Measurements from ENCODE around the gene PAQR6. TPM values are rescaled to one million over a fixed set of nuclear protein-coding genes. Genes with fewer than 3 reads are reported as not detected.

The PAQR6 gene
- total and polyA plus RNA-seq, 9 donors = 0.25 to 1.8 (median 0.73) TPM

- Histone ChIP-seq H3K9me3 (no peaks in the 10 kb centered on the region), H3K36me3 (no peaks in the 10 kb centered on the region), H3K27me3 (no peaks in the 10 kb centered on the region), H3K4me1 (ENCODE audit: insufficient read depth) (no peaks in the 10 kb centered on the region), H3K4me3 (no peak overlapping the region), H3K27ac (no peak overlapping the region)
- no peak for TF ChIP-seq CTCF (IDR thresholded peaks at IDR 0.05)
- TF ChIP-seq POLR2A (IDR thresholded peaks at IDR 0.05) = no peak
- no peak for TF ChIP-seq EP300 (IDR thresholded peaks at IDR 0.05)
- DNase-seq = no peak
- 90 to 97% (median 96%) methylated on average over 3 of the region's 3 CpGs for WGBS, 3 donors
- intact Hi-C loops (cut with DNase I) = no loop called here
Measured at GRCh38 chr1:156270314-156270713, 22.5 kb upstream of the PAQR6 start.

- no peak for TF ChIP-seq CTCF (IDR thresholded peaks at IDR 0.05)
- TF ChIP-seq POLR2A (IDR thresholded peaks at IDR 0.05) = no peak
- TF ChIP-seq EP300 (IDR thresholded peaks at IDR 0.05) = no peak
- H3K27me3 ChIP-seq = no peaks in the 10 kb centered on the region
- no peaks in the 10 kb centered on the region for H3K9me3 ChIP-seq
- H3K36me3 ChIP-seq = no peaks in the 10 kb centered on the region
- no peak overlapping the region for H3K4me3 ChIP-seq
- no peak overlapping the region for H3K27ac ChIP-seq
- no peaks in the 10 kb centered on the region for H3K4me1 ChIP-seq (ENCODE audit: insufficient read depth)
- WGBS, 3 donors = 60 to 67% (median 62%) methylated on average over 4 of the region's 4 CpGs
- DNase-seq = no peak
- intact Hi-C loops (cut with DNase I) = no loop called here
Measured at GRCh38 chr1:156268336-156268735, 20.5 kb upstream of the PAQR6 start.

- intact Hi-C loops (cut with DNase I) = no loop called here
Measured at GRCh38 chr1:156266051-156266450, 18.2 kb upstream of the PAQR6 start.

GRCh38 chr1:156263288-156263655 lies 15.4 kb upstream of the PAQR6 start:
- DNase-seq = no peak

More at GRCh38 chr1:156266051-156266450, 18.2 kb upstream of the PAQR6 start:
- Histone ChIP-seq H3K27me3 (no peaks in the 10 kb centered on the region), H3K27ac (no peak overlapping the region), H3K4me3 (no peak overlapping the region), H3K36me3 (no peaks in the 10 kb centered on the region), H3K9me3 (no peaks in the 10 kb centered on the region), H3K4me1 (ENCODE audit: insufficient read depth) (no peaks in the 10 kb centered on the region)
- no peak for DNase-seq
- TF ChIP-seq CTCF (IDR thresholded peaks at IDR 0.05) (no peak), EP300 (IDR thresholded peaks at IDR 0.05) (no peak), POLR2A (IDR thresholded peaks at IDR 0.05) (no peak)
- 79 to 95% (median 87%) methylated on average over 13 of the region's 13 CpGs for WGBS, 3 donors

More at GRCh38 chr1:156263288-156263655, 15.4 kb upstream of the PAQR6 start:
- intact Hi-C loops (cut with DNase I) = no loop called here
- H3K27me3 ChIP-seq = no peaks in the 10 kb centered on the region
- H3K36me3 ChIP-seq = no peaks in the 10 kb centered on the region
- H3K27ac ChIP-seq = no peak overlapping the region
- H3K4me1 ChIP-seq (ENCODE audit: insufficient read depth) = no peaks in the 10 kb centered on the region
- TF ChIP-seq CTCF (IDR thresholded peaks at IDR 0.05) = no peak
- TF ChIP-seq EP300 (IDR thresholded peaks at IDR 0.05) = no peak
- no peak for TF ChIP-seq POLR2A (IDR thresholded peaks at IDR 0.05)
- H3K9me3 ChIP-seq = no peaks in the 10 kb centered on the region
- no peak overlapping the region for H3K4me3 ChIP-seq
- WGBS, 3 donors = 84 to 91% (median 90%) methylated on average over 9 of the region's 9 CpGs
